Natural killer cell (primary cell): ENCODE measurements around the gene INO80. TPM values are rescaled to one million over a fixed set of nuclear protein-coding genes. Genes with fewer than 3 reads are reported as not detected.

ENCODE experiments used
- ATAC-seq, 3 donors: fragments of 150-1000 bp in 2 of 3; fragments of 200-7000 bp in 1 of 3; cut with Tn5 transposase; 1 replicate in 1 of 3; 2 replicates in 2 of 3; pipeline ENCODE4 v1.10.0; 2021; ENCODE audit warnings: mild to moderate bottlenecking in 2 of 3, moderate library complexity in 2 of 3
- DNase-seq, 2 donors: peaks; one replicate each; pipeline versions ENCODE4 v3.0.0 to v3.0.0-alpha.2; 2013 to 2021; ENCODE audit warnings: mixed read lengths in 1 of 2
- H3K27ac ChIP-seq: one replicate; pipeline ENCODE4 v1.5.1; 2013; ENCODE audit warnings: mild to moderate bottlenecking, low read length
- H3K27me3 ChIP-seq: one replicate; pipeline ENCODE4 v1.6.1; 2013; ENCODE audit warnings: low read length; ENCODE audit not compliant: control insufficient read depth, insufficient read depth
- H3K36me3 ChIP-seq: one replicate; pipeline ENCODE4 v1.6.1; 2013; ENCODE audit warnings: low read length; ENCODE audit not compliant: control insufficient read depth, insufficient read depth
- H3K4me1 ChIP-seq: one replicate; pipeline ENCODE4 v1.6.1; 2013; ENCODE audit warnings: low read length; ENCODE audit not compliant: control insufficient read depth, insufficient read depth
- H3K4me3 ChIP-seq: one replicate; pipeline ENCODE4 v1.5.1; 2013; ENCODE audit warnings: low read length
- H3K9me3 ChIP-seq: one replicate; pipeline ENCODE4 v1.6.1; 2013; ENCODE audit warnings: low read length; ENCODE audit not compliant: control insufficient read depth, insufficient read depth
- H3K27ac Mint-ChIP-seq, 2 donors: one replicate each; pipeline ENCODE4 v1.8.0; 2022; ENCODE audit warnings: mild to moderate bottlenecking in 2 of 2, mixed read lengths in 2 of 2, moderate library complexity in 1 of 2
- H3K27me3 Mint-ChIP-seq, 2 donors: one replicate each; pipeline ENCODE4 v1.8.0; 2022; ENCODE audit warnings: low read depth in 2 of 2, mixed read lengths in 2 of 2
- H3K36me3 Mint-ChIP-seq: one replicate; pipeline ENCODE4 v1.8.0; 2022; ENCODE audit warnings: mixed read lengths
- H3K4me1 Mint-ChIP-seq, 2 donors: one replicate each; pipeline ENCODE4 v1.8.0; 2022; ENCODE audit warnings: mixed read lengths in 2 of 2
- H3K4me3 Mint-ChIP-seq: one replicate; pipeline ENCODE4 v1.8.0; 2022; ENCODE audit warnings: mild to moderate bottlenecking, moderate library complexity, mixed read lengths
- H3K9me3 Mint-ChIP-seq, 2 donors: one replicate each; pipeline ENCODE4 v1.8.0; 2022; ENCODE audit warnings: mixed read lengths in 2 of 2
- WGBS: methylation state at CpG from one replicate; pipeline ENCODE4 v1.1.7; 2013; ENCODE audit warnings: missing lambda C conversion rate; ENCODE audit not compliant: insufficient coverage; 5-methylcytosine and 5-hydroxymethylcytosine counted together
- intact Hi-C: fragments of 100-400 bp; cut with micrococcal nuclease; formaldehyde crosslinking; loops from one replicate; pipeline ENCODE4 v1.14.2; 2022
- total RNA-seq, 4 donors: library from RNA; stranded (reverse); fragments of 120-200 nt in 1 of 4; gene quantifications; one replicate each; pipeline versions ENCODE4 v1.2.3 to v1.2.4, GENCODE V29; 2013 to 2022
- TF ChIP-seq, protein P1 (sequence below): fragments of 200-600 bp; IDR thresholded peaks from one replicate; pipeline ENCODE4 v1.8.0; 2022; ENCODE audit warnings: antibody characterized with exemption

The INO80 gene
- total RNA-seq, 3 donors from 2014 or later (not counting 1 experiment from before 2014, with no cell fraction given), result 36.4 to 45.7 (median 43.9) TPM

DNA sequence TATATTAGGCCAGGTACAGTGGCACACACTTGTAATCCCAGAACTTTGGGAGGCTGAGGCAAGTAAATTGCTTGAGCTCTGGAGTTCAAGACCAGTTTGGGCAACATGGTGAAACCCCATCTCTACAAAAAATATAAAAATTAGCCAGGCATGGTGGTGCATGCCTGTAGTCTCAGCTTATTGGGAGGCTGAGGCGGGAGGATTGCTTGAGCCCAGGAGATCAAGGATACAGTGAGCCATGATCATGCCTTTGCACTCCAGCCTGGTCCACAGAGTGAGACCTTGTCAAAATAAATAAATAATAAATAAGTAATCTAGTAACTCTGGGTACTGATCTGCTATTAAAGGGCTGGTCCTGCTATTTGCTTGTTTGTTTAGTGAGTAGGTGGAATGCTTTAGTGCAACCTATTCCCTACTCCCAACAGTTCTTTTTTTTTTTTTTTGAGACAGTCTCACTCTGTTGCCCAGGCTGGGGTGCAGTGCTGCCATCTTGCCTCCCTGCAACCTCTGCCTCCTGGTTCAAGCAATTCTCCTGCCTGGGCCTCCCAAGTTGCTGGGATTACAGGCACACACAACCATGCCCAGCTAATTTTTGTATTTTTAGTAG, 9.1 kb upstream of the INO80 start:
- H3K27me3 ChIP-seq, result no peaks in the 10 kb centered on the region
- WGBS, result 100% methylated on average over 1 of the region's 1 CpG
- DNase-seq (no peak), ATAC-seq (no peak)
- Mint-ChIP-seq H3K9me3 (no peaks in the 10 kb centered on the region), H3K27me3 (peaks cover 8 to 17% of the 10 kb centered on the region in 2 donors), H3K36me3 (no peaks in the 10 kb centered on the region), H3K27ac (no peak overlapping the region), H3K4me1 (no peaks in the 10 kb centered on the region), H3K4me3 (no peak overlapping the region)
- H3K9me3 ChIP-seq, result no peaks in the 10 kb centered on the region
- intact Hi-C loops, result no loop called here
- H3K4me3 ChIP-seq, result no peak overlapping the region
- H3K4me1 ChIP-seq, result no peaks in the 10 kb centered on the region
- no peak overlapping the region for H3K27ac ChIP-seq
- TF ChIP-seq, protein P1, sequence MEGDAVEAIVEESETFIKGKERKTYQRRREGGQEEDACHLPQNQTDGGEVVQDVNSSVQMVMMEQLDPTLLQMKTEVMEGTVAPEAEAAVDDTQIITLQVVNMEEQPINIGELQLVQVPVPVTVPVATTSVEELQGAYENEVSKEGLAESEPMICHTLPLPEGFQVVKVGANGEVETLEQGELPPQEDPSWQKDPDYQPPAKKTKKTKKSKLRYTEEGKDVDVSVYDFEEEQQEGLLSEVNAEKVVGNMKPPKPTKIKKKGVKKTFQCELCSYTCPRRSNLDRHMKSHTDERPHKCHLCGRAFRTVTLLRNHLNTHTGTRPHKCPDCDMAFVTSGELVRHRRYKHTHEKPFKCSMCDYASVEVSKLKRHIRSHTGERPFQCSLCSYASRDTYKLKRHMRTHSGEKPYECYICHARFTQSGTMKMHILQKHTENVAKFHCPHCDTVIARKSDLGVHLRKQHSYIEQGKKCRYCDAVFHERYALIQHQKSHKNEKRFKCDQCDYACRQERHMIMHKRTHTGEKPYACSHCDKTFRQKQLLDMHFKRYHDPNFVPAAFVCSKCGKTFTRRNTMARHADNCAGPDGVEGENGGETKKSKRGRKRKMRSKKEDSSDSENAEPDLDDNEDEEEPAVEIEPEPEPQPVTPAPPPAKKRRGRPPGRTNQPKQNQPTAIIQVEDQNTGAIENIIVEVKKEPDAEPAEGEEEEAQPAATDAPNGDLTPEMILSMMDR, result no peak
- H3K36me3 ChIP-seq, result no peaks in the 10 kb centered on the region

DNA sequence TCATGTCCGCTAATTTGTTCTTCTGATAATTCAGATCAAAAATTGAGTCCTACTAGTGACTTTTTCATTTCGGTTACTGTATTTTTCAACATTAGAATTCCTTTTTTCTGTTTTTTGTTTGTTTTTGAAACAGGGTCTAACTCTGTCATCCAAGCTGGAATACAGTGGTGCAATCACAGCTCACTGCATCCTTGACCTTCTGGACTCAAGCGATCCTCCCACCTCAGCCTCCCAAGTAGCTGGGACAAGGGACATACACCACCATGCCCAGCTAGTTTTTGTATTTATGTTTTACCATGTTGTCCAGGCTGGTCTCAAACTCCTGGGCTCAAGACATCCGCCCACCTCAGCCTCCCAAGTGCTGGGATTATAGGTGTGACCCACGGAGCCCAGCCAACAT, 8.0 kb upstream of the INO80 start:
- 95% methylated on average over 4 of the region's 5 CpGs for WGBS

DNA sequence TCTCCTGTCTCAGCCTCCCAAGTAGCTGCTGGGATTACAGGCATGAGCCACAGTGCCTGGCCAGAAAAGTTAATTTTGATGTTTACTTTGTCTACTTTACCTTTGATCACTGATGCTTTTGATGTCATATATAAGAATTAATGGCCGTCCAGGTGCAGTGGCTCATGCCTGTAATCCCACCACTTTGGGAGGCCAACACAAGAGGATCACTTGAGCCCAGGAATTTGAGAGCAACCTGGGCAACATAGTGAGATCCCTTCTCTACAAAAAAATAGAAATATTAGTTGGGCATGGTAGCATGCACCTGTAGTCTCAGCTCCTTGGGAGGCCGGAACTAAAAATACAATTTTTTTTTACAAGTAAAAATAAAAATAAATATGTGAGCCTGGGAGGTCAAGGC, 6.8 kb upstream of the INO80 start:
- H3K4me1 ChIP-seq, result no peaks in the 10 kb centered on the region
- ATAC-seq (no peak), DNase-seq (no peak)
- no peak overlapping the region for H3K4me3 Mint-ChIP-seq
- H3K27me3 ChIP-seq, result no peaks in the 10 kb centered on the region
- H3K4me3 ChIP-seq, result no peak overlapping the region
- H3K27me3 Mint-ChIP-seq, result peaks cover 8 to 17% of the 10 kb centered on the region in 2 donors
- H3K36me3 ChIP-seq, result no peaks in the 10 kb centered on the region
- H3K9me3 Mint-ChIP-seq, result no peaks in the 10 kb centered on the region
- H3K36me3 Mint-ChIP-seq, result no peaks in the 10 kb centered on the region
- no peaks in the 10 kb centered on the region for H3K9me3 ChIP-seq
- intact Hi-C loops, result no loop called here
- H3K4me1 Mint-ChIP-seq, result no peaks in the 10 kb centered on the region
- WGBS, result 80% methylated on average over 1 of the region's 2 CpGs
- no peak overlapping the region for H3K27ac Mint-ChIP-seq
- H3K27ac ChIP-seq, result no peak overlapping the region
- TF ChIP-seq, protein P1, result no peak

More for the DNA sequence above, 8.0 kb upstream of the INO80 start:
- Histone ChIP-seq H3K27me3 (no peaks in the 10 kb centered on the region), H3K4me1 (no peaks in the 10 kb centered on the region), H3K9me3 (no peaks in the 10 kb centered on the region), H3K27ac (no peak overlapping the region), H3K4me3 (no peak overlapping the region), H3K36me3 (no peaks in the 10 kb centered on the region)
- H3K9me3 Mint-ChIP-seq, result no peaks in the 10 kb centered on the region
- peaks cover 8 to 17% of the 10 kb centered on the region in 2 donors for H3K27me3 Mint-ChIP-seq
- no peaks in the 10 kb centered on the region for H3K36me3 Mint-ChIP-seq
- DNase-seq, result no peak
- intact Hi-C loops, result no loop called here
- H3K27ac Mint-ChIP-seq, result no peak overlapping the region
- TF ChIP-seq, protein P1, result no peak
- ATAC-seq, result no peak
- no peak overlapping the region for H3K4me3 Mint-ChIP-seq
- H3K4me1 Mint-ChIP-seq, result no peaks in the 10 kb centered on the region

DNA sequence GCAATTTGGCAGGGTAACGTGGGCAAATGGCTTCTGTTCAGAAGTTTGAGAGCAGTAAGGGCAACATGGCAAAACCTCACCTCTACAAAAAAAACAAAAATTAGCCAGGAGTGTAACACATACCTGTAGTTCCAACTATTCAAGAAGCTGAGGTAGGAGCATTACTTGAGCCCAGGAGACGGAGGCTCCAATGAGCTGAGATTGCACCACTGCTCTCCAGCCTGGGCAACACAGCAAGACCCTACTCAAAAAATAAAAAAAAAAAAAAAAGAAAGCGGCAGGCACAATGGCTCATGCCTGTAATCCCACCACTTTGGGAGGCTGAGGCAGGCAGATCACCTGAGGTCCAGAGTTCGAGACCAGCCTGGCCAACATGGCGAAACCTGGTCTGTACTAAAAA, 5.9 kb upstream of the INO80 start:
- peaks cover 2% of the 10 kb centered on the region for H3K4me1 ChIP-seq
- no peak overlapping the region for H3K4me3 Mint-ChIP-seq
- intact Hi-C loops, result no loop called here
- no peaks in the 10 kb centered on the region for H3K27me3 ChIP-seq
- no peaks in the 10 kb centered on the region for H3K4me1 Mint-ChIP-seq
- no peaks in the 10 kb centered on the region for H3K36me3 ChIP-seq
- no peaks in the 10 kb centered on the region for H3K36me3 Mint-ChIP-seq
- no peak overlapping the region for H3K27ac Mint-ChIP-seq
- H3K9me3 Mint-ChIP-seq, result no peaks in the 10 kb centered on the region
- H3K4me3 ChIP-seq, result no peak overlapping the region
- 88% methylated on average over 5 of the region's 5 CpGs for WGBS
- H3K27ac ChIP-seq, result no peak overlapping the region
- ATAC-seq, result no peak
- no peaks in the 10 kb centered on the region for H3K9me3 ChIP-seq
- peaks cover 8 to 17% of the 10 kb centered on the region in 2 donors for H3K27me3 Mint-ChIP-seq
- no peak for DNase-seq
- TF ChIP-seq, protein P1, result no peak
